Measurements from ENCODE around the gene YDJC. TPM values are rescaled to one million over a fixed set of nuclear protein-coding genes. Genes with fewer than 3 reads are reported as not detected.

YDJC gene
- total RNA-seq, 1 donor from 2014 or later: 27.4 TPM

GRCh38 chr22:21579474-21579851 lies 50.4 kb downstream of the YDJC start:
- DNase-seq (ENCODE audit: low read depth): no peak

Other genes starting within 250 kb of the YDJC start
- 0.05 TPM in 1 of 2 replicates, not detected in the other for gene RIMBP3B, start 246.3 kb downstream of the YDJC start, total RNA-seq
- 1.6 and 2.7 TPM in 2 replicates for gene HIC2, start 212.7 kb downstream of the YDJC start, total RNA-seq
- gene TMEM191C, start 162.6 kb downstream of the YDJC start, total RNA-seq: 0.17 and 0.35 TPM in 2 replicates
- under 0.01 and 0.17 TPM in 2 replicates for gene RIMBP3C, start 78.6 kb downstream of the YDJC start, total RNA-seq
- gene UBE2L3, start 62.3 kb downstream of the YDJC start, total RNA-seq: 34.9 and 38.8 TPM in 2 replicates
- gene CCDC116, start 2.7 kb upstream of the YDJC start, total RNA-seq: not detected in 2 replicates
- 17.0 and 43.9 TPM in 2 replicates for gene SDF2L1, start 12.3 kb upstream of the YDJC start, total RNA-seq
- 10.6 and 24.8 TPM in 2 replicates for gene PPIL2, start 36.0 kb upstream of the YDJC start, total RNA-seq
- 1.0 and 3.0 TPM in 2 replicates for gene YPEL1, start 105.8 kb upstream of the YDJC start, total RNA-seq
- gene MAPK1, start 237.6 kb upstream of the YDJC start, total RNA-seq: 64.6 and 93.1 TPM in 2 replicates

Data from renal cortical epithelial cell (primary cell).